GM10266 (cell line): ENCODE data around the gene GALNT17.
"Not testable (repeated sequence)": the region's sequence is repeated elsewhere in the genome, so short reads cannot be mapped to it uniquely, and the experiment has no call there.

Experiments used
- DNase-seq: peaks from one replicate; pipeline ENCODE4 v3.0.0; 2012; ENCODE audit errors: extremely low spot score
- CTCF ChIP-seq: IDR thresholded peaks from 2 replicates; pipeline ENCODE4 v1.5.1; 2012; ENCODE audit warnings: mild to moderate bottlenecking, low read depth; ENCODE audit not compliant: control insufficient read depth, insufficient read depth; ENCODE audit errors: missing control alignments

Gene GALNT17

DNA sequence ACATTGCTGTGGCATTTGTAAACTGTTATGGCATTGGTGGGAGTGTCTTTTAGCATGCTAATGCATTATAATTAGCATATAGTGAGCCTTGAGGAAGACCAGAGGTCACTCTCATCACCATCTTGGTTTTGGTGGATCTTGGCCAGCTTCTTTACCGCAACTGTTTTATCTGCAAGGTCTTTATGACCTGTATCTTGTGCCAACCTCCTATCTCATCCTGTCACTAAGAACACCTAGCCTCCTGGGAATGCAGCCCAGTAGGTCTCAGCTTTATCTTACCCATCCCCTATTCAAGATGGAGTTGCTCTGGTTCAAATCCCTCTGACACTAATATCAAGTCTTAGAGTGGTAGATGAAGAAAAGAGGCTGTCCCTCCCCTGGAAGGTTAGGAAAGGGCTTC lies 506.2 kb downstream of the GALNT17 start:
- no peak for DNase-seq
- TF ChIP-seq CTCF: no peak

- DNase-seq: no peak
- TF ChIP-seq CTCF: no peak
Observed at GRCh38 chr7:71639382-71640085, 507.6 kb downstream of the GALNT17 start.

DNA sequence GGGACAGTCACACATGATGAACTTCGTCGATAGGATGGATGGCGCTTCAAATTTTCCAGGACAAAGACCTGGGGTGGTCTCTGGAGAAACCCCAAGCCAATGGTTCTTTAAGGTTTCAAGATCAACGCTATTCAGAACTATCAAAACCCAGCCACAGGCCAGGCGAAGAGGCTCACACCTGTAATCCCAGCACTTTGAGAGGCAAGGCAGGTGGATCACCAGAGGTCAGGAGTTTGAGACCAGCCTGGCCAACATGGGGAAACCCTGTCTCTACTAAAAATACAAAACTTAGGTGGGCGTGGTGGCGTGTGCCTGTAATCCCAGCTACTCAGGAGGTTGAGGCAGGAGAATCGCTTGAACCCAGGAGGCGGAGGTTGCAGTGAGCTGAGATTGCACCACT lies 511.1 kb downstream of the GALNT17 start:
- not testable (repeated sequence) for DNase-seq

GRCh38 chr7:71645836-71646235 lies 513.9 kb downstream of the GALNT17 start:
- no peak for DNase-seq
- no peak for TF ChIP-seq CTCF

GRCh38 chr7:71649812-71650211 lies 517.9 kb downstream of the GALNT17 start:
- TF ChIP-seq CTCF: no peak
- DNase-seq: no peak

DNA sequence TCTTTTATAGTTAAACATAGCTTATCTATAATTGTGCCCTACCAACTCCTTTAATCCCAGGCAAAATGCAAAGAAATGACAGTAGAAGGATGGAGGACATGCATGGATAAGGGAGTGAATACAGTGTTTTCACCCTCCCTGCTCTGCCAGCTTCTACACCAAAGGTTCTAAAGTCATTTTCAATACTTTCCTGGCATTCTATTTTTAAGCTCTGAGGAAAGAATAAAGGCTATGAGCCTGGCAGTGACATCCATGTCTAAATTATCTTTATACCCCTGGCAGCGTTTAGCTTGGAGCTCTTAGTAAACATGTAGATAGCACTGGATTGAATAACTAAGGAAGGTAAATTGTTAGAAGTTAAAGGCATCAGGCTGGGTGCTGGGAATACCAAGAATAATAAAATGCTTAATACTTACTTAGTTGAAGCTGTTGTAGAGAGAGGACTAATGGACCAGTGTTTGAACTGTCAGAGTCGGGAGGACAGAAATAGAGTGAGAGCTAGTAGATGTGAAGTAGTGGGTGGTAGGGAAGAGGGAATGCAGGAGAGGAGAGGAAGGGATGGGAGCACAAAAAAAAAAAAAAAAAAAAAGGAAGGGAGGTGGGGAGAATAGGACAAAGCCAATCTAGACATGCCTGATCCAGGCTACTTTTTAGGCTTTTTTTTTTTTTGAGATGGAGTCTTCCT lies 518.9 kb downstream of the GALNT17 start:
- no peak for DNase-seq
- no peak for TF ChIP-seq CTCF

DNA sequence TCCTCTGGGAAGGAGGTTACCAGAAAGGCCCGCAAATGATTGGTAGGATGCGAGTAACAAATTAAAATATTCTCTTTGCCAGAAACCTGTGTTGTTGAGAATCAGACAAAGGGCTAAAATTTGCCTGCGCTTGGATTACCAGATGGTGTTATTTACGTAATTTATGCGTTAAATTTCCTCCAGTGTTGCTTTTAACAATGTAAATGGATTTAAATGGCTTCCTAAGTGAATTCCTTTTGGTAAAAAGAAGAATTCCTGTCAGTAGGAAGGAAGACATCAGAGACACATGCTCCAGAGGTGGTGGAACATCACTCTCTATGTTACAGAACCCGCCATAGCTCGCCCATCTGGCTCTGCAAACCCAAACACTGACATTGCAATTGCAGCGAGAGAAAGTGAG lies 520.6 kb downstream of the GALNT17 start:
- TF ChIP-seq CTCF: no peak
- no peak for DNase-seq
